Muscle layer of colon (tissue), 2 donors: ENCODE results near the gene RELN.
A peak's percentile ranks its signal among the peaks of the same experiment; 100 is the strongest.
"Not testable (repeated sequence)": the region's sequence is repeated elsewhere in the genome, so short reads cannot be mapped to it uniquely, and the experiment has no call there.

ENCODE experiments used
- H3K27ac ChIP-seq: one replicate; pipeline ENCODE4 v1.7.0; 2013; ENCODE audit warnings: low read depth, mild to moderate bottlenecking, low read length, moderate library complexity
- H3K27me3 ChIP-seq, 2 donors: one replicate each; pipeline ENCODE4 v1.7.0; 2013; ENCODE audit warnings: low read length in 2 of 2, mild to moderate bottlenecking in 2 of 2; ENCODE audit not compliant: insufficient read depth in 2 of 2, control insufficient read depth in 1 of 2
- H3K36me3 ChIP-seq: one replicate; pipeline ENCODE4 v1.7.0; 2013; ENCODE audit warnings: mild to moderate bottlenecking, low read length; ENCODE audit not compliant: insufficient read depth
- H3K4me1 ChIP-seq: one replicate; pipeline ENCODE4 v1.7.0; 2013; ENCODE audit warnings: mild to moderate bottlenecking, low read length; ENCODE audit not compliant: insufficient read depth
- H3K4me3 ChIP-seq, 2 donors: one replicate each; pipeline ENCODE4 v1.7.0; 2013; ENCODE audit warnings: low read length in 2 of 2, low read depth in 1 of 2, mild to moderate bottlenecking in 1 of 2, moderate library complexity in 1 of 2
- H3K9ac ChIP-seq: one replicate; pipeline ENCODE4 v1.7.0; 2013; ENCODE audit warnings: low read length
- H3K9me3 ChIP-seq: one replicate; pipeline ENCODE4 v1.7.0; 2013; ENCODE audit warnings: mild to moderate bottlenecking, low read length
- donor health status: abdominal sarcoma.
- donor health status: Adenocarcinoma of cecum.

RELN gene

DNA sequence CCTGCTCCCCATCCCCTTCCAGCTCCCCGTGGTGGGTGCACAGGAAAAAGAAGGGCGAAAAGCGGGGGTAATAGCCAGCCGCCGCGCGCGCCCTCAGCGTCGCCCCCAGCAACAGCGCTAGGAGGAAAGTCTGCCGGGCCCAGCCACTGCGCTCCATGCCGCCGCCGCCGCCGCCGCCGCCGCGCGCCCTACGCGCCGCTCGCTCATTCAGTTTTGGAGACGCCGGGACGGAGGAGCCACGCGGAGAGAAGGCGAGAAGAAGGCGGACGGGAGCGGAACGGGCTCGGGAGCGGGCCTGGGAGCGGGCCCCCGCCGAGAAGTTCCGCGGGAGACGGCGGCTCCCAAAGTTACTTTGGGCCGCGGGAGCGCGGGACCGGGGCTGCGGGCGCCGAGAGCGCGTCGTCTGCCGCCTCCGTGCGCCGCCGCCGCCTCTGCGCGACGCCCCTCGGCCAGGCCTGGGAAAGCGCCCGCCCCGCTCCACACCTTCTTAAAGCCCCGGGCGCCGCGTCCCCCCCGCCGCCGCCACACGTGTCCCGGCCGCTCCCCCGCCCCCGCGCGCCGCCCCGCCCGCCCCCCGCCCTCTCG is at the start of gene RELN:
Gene RELN (minus strand): TSS at position 459 of the 585 bp plus-strand sequence. CDS start 302 bp downstream, at position 157.
- Histone ChIP-seq H3K36me3 (no peaks in the 10 kb centered on the region), H3K27ac (no peak within 1 kb of the TSS), H3K4me1 (no peaks in the 10 kb centered on the region), H3K9ac (no peak within 1 kb of the TSS), H3K4me3 (peak within 1 kb of the TSS; percentile 32 to 55), H3K27me3 (peaks cover 11 to 26% of the 10 kb centered on the region in 2 donors), H3K9me3 (no peaks in the 10 kb centered on the region)

DNA sequence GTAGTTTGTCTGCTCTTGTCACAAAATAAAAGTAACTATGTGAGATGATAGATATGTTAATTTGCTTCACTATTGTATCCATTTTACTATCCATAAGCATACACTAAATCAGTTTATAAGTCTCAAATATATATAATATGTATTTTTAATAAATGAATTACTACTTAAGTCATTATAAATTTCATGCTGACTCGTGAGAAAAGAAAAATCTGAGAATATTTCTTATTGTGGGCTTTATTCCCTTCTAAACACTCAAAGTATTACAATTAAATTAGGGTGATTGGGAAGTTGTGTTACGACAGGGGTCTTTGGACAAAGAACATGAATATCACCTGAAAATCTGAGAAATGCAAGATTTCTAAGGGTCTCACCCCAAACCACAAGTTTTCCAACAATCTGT is 48.7 kb upstream of the RELN start:
- Histone ChIP-seq H3K27me3 (no peaks in the 10 kb centered on the region), H3K27ac (no peak overlapping the region), H3K9me3 (no peaks in the 10 kb centered on the region), H3K9ac (no peak overlapping the region), H3K4me3 (no peak overlapping the region), H3K4me1 (peaks cover 14% of the 10 kb centered on the region), H3K36me3 (no peaks in the 10 kb centered on the region)

DNA sequence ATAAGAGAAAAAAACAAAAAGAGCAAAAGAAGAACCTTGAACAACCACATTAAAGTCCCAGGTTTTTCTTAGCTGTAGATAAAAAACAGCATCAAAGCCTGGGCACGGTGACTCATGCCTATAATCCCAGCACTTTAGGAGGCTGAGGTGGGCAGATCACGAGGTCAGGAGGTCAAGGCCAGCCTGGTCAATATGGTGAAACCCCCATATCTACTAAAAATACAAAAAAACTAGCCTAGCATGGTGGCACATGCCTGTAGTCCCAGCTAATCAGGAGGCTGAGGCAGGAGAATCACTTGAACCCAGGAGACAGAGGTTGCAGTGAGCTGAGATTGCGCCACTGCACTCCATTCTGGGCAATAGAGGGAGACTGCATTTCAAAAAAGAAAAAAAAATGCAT is 47.4 kb upstream of the RELN start:
- not testable (repeated sequence) for H3K27me3 ChIP-seq, H3K36me3 ChIP-seq, H3K9me3 ChIP-seq, H3K27ac ChIP-seq, H3K4me3 ChIP-seq, H3K9ac ChIP-seq
- H3K4me1 ChIP-seq = peaks cover 14% of the 10 kb centered on the region

DNA sequence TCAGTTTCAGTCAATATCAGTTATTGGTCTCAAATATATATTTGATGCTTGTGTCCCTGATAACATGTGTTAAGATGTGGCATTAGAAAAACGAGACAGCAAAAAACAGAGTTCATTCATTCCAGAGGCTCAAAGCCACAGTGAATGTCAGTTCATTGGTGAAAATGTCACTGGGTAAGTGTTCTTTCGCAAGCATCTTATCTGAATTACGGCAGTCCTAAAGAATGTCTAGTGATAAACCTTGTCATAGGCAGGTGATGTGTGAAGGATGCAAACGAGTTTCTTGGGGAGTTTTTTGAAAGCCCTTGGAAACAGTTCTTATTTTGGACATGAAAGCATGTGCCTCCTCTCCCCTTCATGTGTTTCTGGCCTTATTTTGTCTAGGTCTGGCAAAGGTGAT is 45.9 kb upstream of the RELN start:
- Histone ChIP-seq H3K36me3 (no peaks in the 10 kb centered on the region), H3K27ac (no peak overlapping the region), H3K9me3 (no peaks in the 10 kb centered on the region), H3K27me3 (no peaks in the 10 kb centered on the region), H3K4me3 (no peak overlapping the region), H3K4me1 (peaks cover 5% of the 10 kb centered on the region), H3K9ac (no peak overlapping the region)

DNA sequence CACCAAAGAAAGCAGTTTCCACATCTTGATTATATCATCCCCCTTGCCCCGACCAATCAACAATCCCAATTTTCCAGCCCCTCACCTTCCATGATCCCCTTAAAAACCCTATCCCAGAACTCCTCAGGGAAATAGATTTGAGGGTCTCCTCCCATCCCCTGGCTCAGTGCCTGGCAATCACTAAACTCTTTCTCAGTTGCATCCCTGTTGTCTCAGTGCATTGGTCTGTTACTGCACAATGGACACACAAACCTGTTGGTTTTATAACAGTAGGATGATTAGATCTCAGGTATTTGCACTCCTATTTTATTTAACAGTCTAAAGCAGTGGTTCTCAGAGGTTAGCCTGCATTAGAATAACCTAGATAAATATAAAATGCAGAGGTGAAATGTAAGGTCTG is 45.2 kb upstream of the RELN start:
- no peaks in the 10 kb centered on the region for H3K4me1 ChIP-seq
- H3K36me3 ChIP-seq = no peaks in the 10 kb centered on the region
- no peak overlapping the region for H3K9ac ChIP-seq
- no peak overlapping the region for H3K4me3 ChIP-seq
- H3K9me3 ChIP-seq = no peaks in the 10 kb centered on the region
- no peaks in the 10 kb centered on the region for H3K27me3 ChIP-seq
- no peak overlapping the region for H3K27ac ChIP-seq

DNA sequence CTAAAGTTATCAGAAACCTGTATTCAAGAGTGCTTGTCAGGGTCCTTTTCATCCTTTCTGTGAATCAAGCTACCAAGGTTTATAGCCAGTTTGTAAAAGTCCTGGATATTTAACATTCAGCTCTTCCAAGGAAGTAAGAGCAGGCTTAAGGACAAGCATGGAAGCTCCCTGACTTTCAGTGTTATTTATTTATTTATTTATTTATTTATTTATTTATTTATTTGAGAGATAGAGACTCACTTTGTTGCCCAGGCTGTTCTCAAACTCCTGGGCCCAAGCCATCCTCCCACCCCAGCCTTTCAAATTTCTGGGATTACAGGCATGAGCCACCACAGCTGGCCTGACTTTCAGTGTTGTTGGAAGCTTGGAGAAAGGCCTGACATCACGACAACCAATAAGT is 44.4 kb upstream of the RELN start:
- Histone ChIP-seq H3K27me3 (no peaks in the 10 kb centered on the region), H3K27ac (no peak overlapping the region), H3K9ac (no peak overlapping the region), H3K9me3 (no peaks in the 10 kb centered on the region), H3K36me3 (no peaks in the 10 kb centered on the region), H3K4me1 (no peaks in the 10 kb centered on the region), H3K4me3 (no peak overlapping the region)

DNA sequence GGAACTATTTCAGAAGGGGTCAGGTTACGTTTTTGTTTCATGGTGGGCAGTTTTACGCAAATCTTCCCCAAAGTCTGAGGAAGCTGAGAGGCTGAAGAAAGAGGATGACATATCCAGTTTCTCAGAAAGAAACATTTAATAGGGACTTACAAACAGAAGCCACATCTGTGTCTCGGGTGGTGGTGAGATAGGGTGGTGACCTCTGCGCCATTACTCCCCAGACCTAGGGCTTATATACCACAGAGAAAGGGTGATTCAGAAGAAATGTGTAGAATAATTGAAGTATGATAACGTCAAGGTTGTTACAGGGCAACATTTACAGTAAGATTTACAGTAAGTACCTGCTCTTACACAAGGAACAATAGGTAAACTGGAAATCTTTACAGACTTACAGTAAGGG is 43.0 kb upstream of the RELN start:
- Histone ChIP-seq H3K9ac (no peak overlapping the region), H3K9me3 (no peaks in the 10 kb centered on the region), H3K4me3 (no peak overlapping the region), H3K27ac (no peak overlapping the region), H3K36me3 (no peaks in the 10 kb centered on the region), H3K4me1 (no peaks in the 10 kb centered on the region), H3K27me3 (no peaks in the 10 kb centered on the region)

DNA sequence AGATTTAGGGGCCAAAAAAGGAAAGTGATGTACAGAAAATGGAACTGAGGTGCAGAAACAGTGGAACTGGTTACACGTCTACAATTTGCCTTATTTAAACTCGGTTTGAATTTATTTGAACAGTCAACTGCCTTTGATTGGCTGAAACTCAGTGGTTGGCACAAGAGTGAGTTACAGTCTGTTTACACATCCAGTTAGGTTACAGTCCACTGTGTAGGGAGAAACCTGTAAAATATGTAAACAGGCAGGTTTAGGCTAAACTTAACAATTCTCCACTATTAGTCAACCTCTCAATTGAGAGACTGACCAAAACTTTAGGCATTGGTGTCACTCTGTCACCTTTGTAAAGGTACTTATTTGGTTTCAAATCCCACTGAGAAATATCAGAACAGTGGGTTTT is 40.3 kb upstream of the RELN start:
- no peak overlapping the region for H3K27ac ChIP-seq
- H3K27me3 ChIP-seq = no peaks in the 10 kb centered on the region

DNA sequence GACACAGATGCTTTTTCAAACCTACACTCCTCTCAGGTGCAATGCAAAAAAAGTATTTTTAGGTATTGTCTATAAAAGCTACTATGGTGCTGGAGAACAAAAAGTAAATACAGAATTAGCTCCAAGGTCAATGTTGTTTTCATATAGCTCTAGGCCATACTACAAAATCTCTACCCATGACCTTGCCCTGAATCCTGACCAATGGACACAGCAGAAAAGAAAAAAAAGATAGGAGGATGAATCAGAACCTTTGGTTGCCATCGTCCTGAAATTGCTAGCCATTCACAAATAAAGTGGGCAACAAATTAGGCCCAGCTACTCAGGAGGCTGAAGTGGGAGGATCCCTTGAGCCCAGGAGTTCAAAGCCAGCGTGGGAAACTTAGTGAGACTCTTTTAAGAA is 35.2 kb upstream of the RELN start:
- Histone ChIP-seq H3K9ac (no peak overlapping the region), H3K4me3 (no peak overlapping the region), H3K27me3 (no peaks in the 10 kb centered on the region), H3K9me3 (no peaks in the 10 kb centered on the region), H3K36me3 (no peaks in the 10 kb centered on the region), H3K4me1 (no peaks in the 10 kb centered on the region), H3K27ac (no peak overlapping the region)

More for the DNA sequence above, 40.3 kb upstream of the RELN start:
- H3K9ac ChIP-seq = no peak overlapping the region
- H3K9me3 ChIP-seq = no peaks in the 10 kb centered on the region
- no peak overlapping the region for H3K4me3 ChIP-seq
- H3K36me3 ChIP-seq = no peaks in the 10 kb centered on the region
- no peaks in the 10 kb centered on the region for H3K4me1 ChIP-seq

DNA sequence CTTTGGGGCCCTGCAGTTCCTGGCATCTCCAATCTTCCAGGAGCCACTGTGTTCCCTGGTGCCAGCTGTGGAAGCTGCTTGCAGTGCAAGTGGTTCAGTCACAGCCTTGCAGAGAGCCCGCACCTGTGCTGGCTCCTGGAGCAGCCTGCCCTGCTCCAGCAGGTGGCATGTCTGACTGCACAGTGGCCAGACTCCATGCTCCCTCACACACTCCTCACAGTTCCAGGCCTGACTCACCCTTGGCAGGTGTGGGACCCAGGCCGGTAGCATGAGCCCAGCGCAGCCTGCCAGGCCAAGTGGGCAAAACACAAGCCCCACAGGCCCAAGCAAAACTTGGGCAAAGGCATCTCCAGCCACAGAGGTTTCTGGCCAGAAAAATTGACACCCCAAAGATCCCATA is 33.6 kb upstream of the RELN start:
- Histone ChIP-seq H3K36me3 (no peaks in the 10 kb centered on the region), H3K9ac (no peak overlapping the region), H3K4me3 (no peak overlapping the region), H3K27ac (no peak overlapping the region), H3K4me1 (no peaks in the 10 kb centered on the region), H3K27me3 (no peaks in the 10 kb centered on the region), H3K9me3 (no peaks in the 10 kb centered on the region)

DNA sequence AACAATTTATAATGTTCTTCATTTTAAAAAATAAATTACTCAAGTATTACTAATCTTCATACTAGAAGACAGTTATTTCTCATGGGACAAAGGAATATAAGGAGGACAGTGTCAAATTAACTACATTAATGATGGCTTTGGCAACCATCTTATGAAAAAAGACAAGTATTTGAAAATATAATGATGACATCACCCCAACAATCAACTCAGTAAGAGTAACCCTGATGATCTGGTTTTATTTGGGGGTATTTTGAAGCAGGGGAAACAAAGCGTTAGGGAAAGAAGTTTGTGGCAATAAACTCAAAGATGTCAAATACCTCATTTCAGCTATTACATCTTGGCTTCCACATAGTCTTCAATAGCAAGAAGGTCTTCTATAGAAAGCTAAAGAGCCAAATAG is 29.0 kb upstream of the RELN start:
- no peak overlapping the region for H3K27ac ChIP-seq
- no peak overlapping the region for H3K4me3 ChIP-seq
- no peaks in the 10 kb centered on the region for H3K36me3 ChIP-seq
- no peaks in the 10 kb centered on the region for H3K27me3 ChIP-seq
- no peaks in the 10 kb centered on the region for H3K4me1 ChIP-seq
- H3K9ac ChIP-seq = no peak overlapping the region
- H3K9me3 ChIP-seq = no peaks in the 10 kb centered on the region

DNA sequence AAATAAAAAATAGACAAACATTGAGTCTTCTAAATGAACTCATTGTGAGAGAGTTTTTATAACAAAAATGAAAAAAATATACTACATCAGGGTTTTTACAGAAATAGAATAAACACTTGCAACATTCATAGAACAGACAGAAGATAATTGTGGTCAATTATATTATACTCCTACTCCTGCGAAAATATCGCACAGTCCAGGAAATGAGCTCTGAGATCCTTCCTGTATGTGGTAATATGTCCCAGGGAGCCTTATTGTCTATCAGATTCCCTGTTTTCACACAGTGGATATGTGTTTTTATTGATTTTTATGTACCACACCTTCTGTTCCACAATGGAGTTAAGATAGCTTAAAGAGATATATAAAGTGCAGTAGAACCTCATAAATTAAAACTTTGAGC is 27.5 kb upstream of the RELN start:
- no peaks in the 10 kb centered on the region for H3K36me3 ChIP-seq
- no peaks in the 10 kb centered on the region for H3K27me3 ChIP-seq
- no peak overlapping the region for H3K9ac ChIP-seq
- no peak overlapping the region for H3K27ac ChIP-seq
- no peak overlapping the region for H3K4me3 ChIP-seq
- H3K4me1 ChIP-seq = no peaks in the 10 kb centered on the region
- H3K9me3 ChIP-seq = no peaks in the 10 kb centered on the region
